GM18526 (cell line): Measurements from ENCODE around the gene MED12L.

Experiments
- POLR2A ChIP-seq: IDR thresholded peaks from 3 replicates; pipeline ENCODE4 v1.6.1; 2011; ENCODE audit not compliant: insufficient read length; ENCODE audit errors: extremely low read depth

Gene MED12L

GRCh38 chr3:151109286-151109800, 23.9 kb downstream of the MED12L start:
- TF ChIP-seq POLR2A = no peak

DNA sequence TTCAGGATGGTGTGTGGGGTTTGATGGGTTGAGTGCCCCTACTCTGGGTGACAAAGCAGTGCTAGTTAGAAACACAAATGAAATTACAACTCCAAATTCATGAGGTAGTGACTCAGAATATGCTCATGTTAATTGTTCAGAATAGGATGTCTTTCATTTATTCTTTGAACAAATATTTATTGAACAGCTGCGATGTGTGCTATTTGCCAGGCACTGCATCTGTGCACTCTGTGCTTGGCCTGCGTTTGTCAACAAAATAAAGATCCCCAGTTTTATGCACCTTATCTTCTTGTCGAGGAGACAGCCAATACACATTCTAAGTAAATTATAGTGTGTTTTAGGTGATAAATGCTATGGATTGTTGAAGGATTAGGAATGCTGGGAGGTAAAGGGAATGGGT, 27.3 kb downstream of the MED12L start:
- TF ChIP-seq POLR2A = no peak

DNA sequence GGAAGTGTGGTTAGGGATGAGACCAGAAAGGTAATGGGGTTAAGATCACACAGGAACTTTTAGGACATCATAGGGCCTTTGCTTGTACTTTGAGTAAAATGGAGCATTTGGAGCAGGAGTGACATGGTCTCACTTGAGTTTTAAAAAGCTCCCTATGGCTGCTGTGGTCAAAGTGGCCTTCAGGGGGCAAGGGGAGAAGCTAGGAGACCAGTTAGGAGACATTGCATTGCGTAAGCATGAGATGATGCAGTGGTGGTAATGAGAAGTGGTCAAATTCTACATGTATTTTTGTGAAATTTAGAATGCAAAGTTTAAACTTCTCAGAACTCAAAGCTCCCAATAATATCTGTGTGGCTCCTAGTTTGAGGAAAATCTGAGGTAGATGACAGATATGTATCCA, 27.9 kb downstream of the MED12L start:
- TF ChIP-seq POLR2A = no peak

DNA sequence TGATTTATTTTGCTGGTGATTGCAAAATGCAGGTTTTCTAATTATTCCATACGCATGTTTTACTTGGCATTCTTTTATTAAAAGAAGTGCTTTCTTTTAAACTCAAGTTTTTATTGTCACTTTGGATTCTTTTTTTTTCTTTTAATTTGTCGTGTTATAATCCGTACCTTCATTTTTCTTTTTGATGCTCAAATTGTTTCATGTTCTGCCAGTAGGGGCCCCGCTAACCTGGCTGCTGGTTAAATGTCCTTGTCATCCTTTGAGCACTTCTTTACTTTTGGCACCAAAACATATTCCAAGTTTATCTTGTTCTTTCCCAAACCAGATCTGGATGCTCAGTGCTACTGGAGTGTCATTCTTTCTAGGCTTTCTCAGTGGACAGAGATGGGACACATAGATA, 31.6 kb downstream of the MED12L start:
- TF ChIP-seq POLR2A = no peak

GRCh38 chr3:151119188-151119587, 33.7 kb downstream of the MED12L start:
- no peak for TF ChIP-seq POLR2A

DNA sequence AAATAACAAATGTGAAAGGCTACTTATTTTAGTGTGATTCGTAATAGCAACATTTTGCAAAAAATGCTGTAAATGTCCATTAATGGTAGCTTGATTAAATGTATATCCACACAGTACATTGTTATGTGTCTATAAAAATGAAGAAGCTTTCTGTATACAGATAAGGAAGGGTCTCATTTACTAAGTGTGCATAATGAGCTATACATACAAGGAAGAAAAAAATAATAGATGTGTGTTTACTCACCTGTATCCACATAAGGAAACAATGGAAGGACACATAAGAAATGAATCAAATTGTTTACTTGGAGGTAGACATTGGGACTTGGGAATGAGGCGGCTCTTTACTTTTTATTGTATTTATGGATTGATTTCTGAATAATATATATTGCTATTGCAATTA, 34.9 kb downstream of the MED12L start:
- no peak for TF ChIP-seq POLR2A

GRCh38 chr3:151121016-151121415, 35.6 kb downstream of the MED12L start:
- TF ChIP-seq POLR2A = no peak

DNA sequence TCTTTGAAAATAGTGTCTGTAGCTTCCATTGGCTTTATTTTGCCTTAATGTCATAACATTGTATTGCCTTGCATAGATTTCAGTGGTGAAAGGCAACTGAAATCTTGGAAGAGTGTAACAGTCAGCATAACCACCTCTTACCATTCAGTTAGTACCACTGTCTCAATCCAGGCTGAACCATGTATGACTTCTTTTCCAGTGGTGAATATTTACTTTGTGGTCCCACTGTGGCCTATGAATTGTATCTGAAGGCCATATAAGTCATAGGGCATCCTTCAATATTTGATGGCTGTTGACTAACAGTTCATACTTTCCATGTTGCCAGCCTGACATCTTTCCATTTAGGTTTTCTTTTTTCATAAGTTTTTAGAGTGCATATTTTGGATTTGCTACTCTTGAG, 38.4 kb downstream of the MED12L start:
- TF ChIP-seq POLR2A = no peak

DNA sequence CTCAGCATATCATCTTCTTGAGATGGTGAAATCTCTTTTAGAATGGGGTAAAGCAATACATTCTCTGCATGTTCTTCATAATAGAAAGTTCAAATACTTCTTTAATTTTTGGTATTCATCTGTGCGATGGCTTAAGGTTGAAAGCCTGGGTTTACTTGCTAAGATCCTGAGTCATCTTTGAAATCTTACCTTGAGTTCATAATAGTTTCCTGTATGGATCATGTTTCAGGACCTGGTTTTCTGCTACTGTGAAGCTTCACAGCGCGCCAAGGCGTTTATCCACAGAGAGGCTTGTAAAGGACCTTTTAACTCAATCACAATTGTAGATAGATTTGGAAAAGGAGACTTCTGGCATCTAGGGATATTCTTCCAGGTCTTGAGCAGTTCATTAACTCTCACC, 39.0 kb downstream of the MED12L start:
- no peak for TF ChIP-seq POLR2A

DNA sequence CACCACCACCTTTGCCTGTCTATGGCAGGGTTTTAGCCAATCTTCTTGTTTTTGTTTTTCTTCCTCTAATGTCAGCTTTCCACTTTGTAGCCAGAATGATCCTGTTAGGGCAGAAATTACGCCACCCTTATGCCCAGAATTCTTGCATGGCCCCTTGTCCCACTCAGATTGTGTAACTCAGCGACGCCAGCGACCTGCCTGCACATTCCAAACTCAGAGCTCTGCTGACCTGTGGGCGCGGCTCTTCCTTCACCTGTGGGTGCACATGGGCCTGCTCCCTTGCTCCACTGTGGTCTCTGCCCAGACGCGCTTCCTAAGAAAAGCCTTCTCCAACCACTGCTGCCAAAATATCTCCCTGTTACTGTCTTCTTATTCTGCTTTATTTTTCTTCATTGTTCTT, 45.0 kb downstream of the MED12L start:
- no peak for TF ChIP-seq POLR2A

GRCh38 chr3:151133175-151133574, 47.7 kb downstream of the MED12L start:
- no peak for TF ChIP-seq POLR2A

- no peak for TF ChIP-seq POLR2A
These were observed 48.5 kb downstream of the MED12L start for GRCh38 chr3:151133917-151134450.

DNA sequence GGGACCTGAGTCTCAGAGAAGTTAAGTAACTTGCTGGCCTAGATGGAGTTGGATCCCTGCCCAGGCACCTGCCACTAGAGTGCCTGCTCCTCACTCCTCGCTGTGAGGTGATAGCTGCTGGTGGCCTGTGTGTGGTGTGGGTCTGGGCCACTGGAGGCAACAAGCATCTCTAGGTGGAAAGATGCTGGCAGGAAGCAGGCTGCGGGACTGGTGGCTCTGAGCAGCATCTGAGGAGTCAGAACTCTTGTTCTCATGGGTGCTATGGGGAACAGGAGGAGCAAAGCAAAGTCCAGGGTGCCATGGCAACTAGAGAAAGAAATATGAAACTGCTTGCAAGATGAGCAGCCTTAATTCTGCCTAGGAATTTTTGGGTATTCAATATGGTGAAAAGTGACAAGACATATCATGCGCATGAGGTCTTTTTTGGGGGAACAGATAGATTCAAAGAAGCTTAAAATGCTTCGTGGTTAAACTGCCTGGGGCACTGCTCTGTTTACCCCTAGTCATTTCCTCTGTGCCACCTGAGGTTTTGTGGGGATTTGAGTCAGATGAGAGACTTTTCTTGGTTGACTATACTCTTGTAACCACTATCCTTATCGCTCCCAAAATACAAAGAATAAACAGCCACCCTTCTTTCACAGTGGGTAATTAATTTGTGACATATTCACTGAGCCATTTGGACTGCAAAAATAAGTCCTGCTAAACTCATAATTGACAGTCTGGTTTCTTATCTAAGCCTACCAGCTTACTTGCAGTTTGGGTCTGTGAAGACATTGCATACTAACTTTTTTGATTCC, 50.3 kb downstream of the MED12L start:
- no peak for TF ChIP-seq POLR2A

- no peak for TF ChIP-seq POLR2A
These were observed 57.5 kb downstream of the MED12L start for GRCh38 chr3:151142929-151143328.

DNA sequence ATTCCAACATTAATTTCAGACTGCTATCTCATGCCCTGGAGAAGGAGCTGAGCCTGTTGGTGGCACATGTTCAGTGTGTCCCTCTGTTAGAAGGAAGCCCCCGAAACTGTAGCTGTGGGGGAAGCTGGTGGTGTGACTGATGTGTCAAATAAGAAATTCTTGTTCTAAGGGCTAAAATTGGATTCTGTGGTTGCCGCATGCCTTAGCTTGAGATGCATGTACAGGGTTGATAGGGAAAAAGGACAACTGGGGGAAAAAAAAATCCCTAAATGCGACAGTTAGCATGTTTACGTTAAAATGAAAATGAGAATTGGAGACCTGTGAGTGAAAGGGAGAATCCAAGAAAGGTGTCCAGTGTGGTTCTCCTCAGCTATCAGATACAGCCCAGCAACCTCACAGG, 58.6 kb downstream of the MED12L start:
- TF ChIP-seq POLR2A = no peak

DNA sequence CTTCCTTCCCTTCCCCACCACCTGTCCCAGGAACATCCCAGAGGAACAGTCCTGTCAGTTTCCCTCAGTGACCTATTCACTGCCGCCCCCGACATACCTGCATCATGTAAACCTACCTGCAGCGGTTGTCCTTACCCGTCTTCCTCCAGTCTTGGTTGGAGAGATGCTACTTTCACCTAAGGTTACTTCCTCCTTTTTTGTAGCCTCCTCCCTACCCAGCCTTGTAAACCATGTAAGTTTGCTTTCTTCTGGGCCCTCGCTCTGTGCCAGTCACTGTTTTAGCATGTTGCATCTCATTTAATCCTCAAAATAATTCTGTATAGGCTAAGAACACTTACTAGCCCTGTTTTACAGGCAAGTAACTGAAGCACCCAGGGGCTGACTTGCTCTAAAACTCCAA, 59.3 kb downstream of the MED12L start:
- no peak for TF ChIP-seq POLR2A

GRCh38 chr3:151145713-151146070, 60.2 kb downstream of the MED12L start:
- TF ChIP-seq POLR2A = no peak
